Natural killer cell (primary cell): ENCODE measurements around the gene SIGLEC9. TPM values are rescaled to one million over a fixed set of nuclear protein-coding genes. Genes with fewer than 3 reads are reported as not detected.

Source experiments
- ATAC-seq, 3 donors: fragments of 150-1000 bp in 2 of 3; fragments of 200-7000 bp in 1 of 3; cut with Tn5 transposase; 1 replicate in 1 of 3; 2 replicates in 2 of 3; pipeline ENCODE4 v1.10.0; 2021; ENCODE audit warnings: mild to moderate bottlenecking in 2 of 3, moderate library complexity in 2 of 3
- DNase-seq, 2 donors: peaks; one replicate each; pipeline versions ENCODE4 v3.0.0 to v3.0.0-alpha.2; 2013 to 2021; ENCODE audit warnings: mixed read lengths in 1 of 2
- H3K27ac ChIP-seq: one replicate; pipeline ENCODE4 v1.5.1; 2013; ENCODE audit warnings: mild to moderate bottlenecking, low read length
- H3K27me3 ChIP-seq: one replicate; pipeline ENCODE4 v1.6.1; 2013; ENCODE audit warnings: low read length; ENCODE audit not compliant: control insufficient read depth, insufficient read depth
- H3K36me3 ChIP-seq: one replicate; pipeline ENCODE4 v1.6.1; 2013; ENCODE audit warnings: low read length; ENCODE audit not compliant: control insufficient read depth, insufficient read depth
- H3K4me1 ChIP-seq: one replicate; pipeline ENCODE4 v1.6.1; 2013; ENCODE audit warnings: low read length; ENCODE audit not compliant: control insufficient read depth, insufficient read depth
- H3K4me3 ChIP-seq: one replicate; pipeline ENCODE4 v1.5.1; 2013; ENCODE audit warnings: low read length
- H3K9me3 ChIP-seq: one replicate; pipeline ENCODE4 v1.6.1; 2013; ENCODE audit warnings: low read length; ENCODE audit not compliant: control insufficient read depth, insufficient read depth
- H3K27ac Mint-ChIP-seq, 2 donors: one replicate each; pipeline ENCODE4 v1.8.0; 2022; ENCODE audit warnings: mild to moderate bottlenecking in 2 of 2, mixed read lengths in 2 of 2, moderate library complexity in 1 of 2
- H3K27me3 Mint-ChIP-seq, 2 donors: one replicate each; pipeline ENCODE4 v1.8.0; 2022; ENCODE audit warnings: low read depth in 2 of 2, mixed read lengths in 2 of 2
- H3K36me3 Mint-ChIP-seq: one replicate; pipeline ENCODE4 v1.8.0; 2022; ENCODE audit warnings: mixed read lengths
- H3K4me1 Mint-ChIP-seq, 2 donors: one replicate each; pipeline ENCODE4 v1.8.0; 2022; ENCODE audit warnings: mixed read lengths in 2 of 2
- H3K4me3 Mint-ChIP-seq: one replicate; pipeline ENCODE4 v1.8.0; 2022; ENCODE audit warnings: mild to moderate bottlenecking, moderate library complexity, mixed read lengths
- H3K9me3 Mint-ChIP-seq, 2 donors: one replicate each; pipeline ENCODE4 v1.8.0; 2022; ENCODE audit warnings: mixed read lengths in 2 of 2
- CTCF ChIP-seq: fragments of 200-600 bp; IDR thresholded peaks from one replicate; pipeline ENCODE4 v1.8.0; 2022; ENCODE audit warnings: antibody characterized with exemption
- WGBS: methylation state at CpG from one replicate; pipeline ENCODE4 v1.1.7; 2013; ENCODE audit warnings: missing lambda C conversion rate; ENCODE audit not compliant: insufficient coverage; 5-methylcytosine and 5-hydroxymethylcytosine counted together
- intact Hi-C: fragments of 100-400 bp; cut with micrococcal nuclease; formaldehyde crosslinking; loops from one replicate; pipeline ENCODE4 v1.14.2; 2022
- total RNA-seq, 4 donors: library from RNA; stranded (reverse); fragments of 120-200 nt in 1 of 4; gene quantifications; one replicate each; pipeline versions ENCODE4 v1.2.3 to v1.2.4, GENCODE V29; 2013 to 2022

Gene SIGLEC9
- total RNA-seq, 3 donors from 2014 or later (not counting 1 experiment from before 2014, with no cell fraction given) = 13.0 to 15.3 (median 13.8) TPM

- intact Hi-C loops = no loop called here
- WGBS = 45% methylated on average over 4 of the region's 4 CpGs
- Mint-ChIP-seq H3K4me1 (peaks cover 0 to 4% of the 10 kb centered on the region in 2 donors), H3K9me3 (no peaks in the 10 kb centered on the region), H3K4me3 (no peak overlapping the region), H3K27me3 (peaks cover 9 to 12% of the 10 kb centered on the region in 2 donors), H3K27ac (no peak overlapping the region), H3K36me3 (no peaks in the 10 kb centered on the region)
- ATAC-seq (no peak), DNase-seq (no peak)
- no peak overlapping the region for H3K4me3 ChIP-seq
- H3K4me1 ChIP-seq = no peaks in the 10 kb centered on the region
- H3K36me3 ChIP-seq = no peaks in the 10 kb centered on the region
- no peaks in the 10 kb centered on the region for H3K27me3 ChIP-seq
- H3K9me3 ChIP-seq = no peaks in the 10 kb centered on the region
- no peak overlapping the region for H3K27ac ChIP-seq
- no peak for TF ChIP-seq CTCF
Observed at GRCh38 chr19:51083181-51083580, 41.5 kb upstream of the SIGLEC9 start.

- H3K27me3 ChIP-seq = no peaks in the 10 kb centered on the region
- peaks cover 0 to 4% of the 10 kb centered on the region in 2 donors for H3K4me1 Mint-ChIP-seq
- no peak for ATAC-seq
- H3K9me3 ChIP-seq = no peaks in the 10 kb centered on the region
- H3K4me3 ChIP-seq = no peak overlapping the region
- DNase-seq = no peak
- no peaks in the 10 kb centered on the region for H3K36me3 ChIP-seq
- intact Hi-C loops = no loop called here
- no peak overlapping the region for H3K4me3 Mint-ChIP-seq
- TF ChIP-seq CTCF = no peak
- WGBS = 78% methylated on average over 11 of the region's 14 CpGs
- H3K27ac ChIP-seq = no peak overlapping the region
- no peaks in the 10 kb centered on the region for H3K36me3 Mint-ChIP-seq
- no peaks in the 10 kb centered on the region for H3K4me1 ChIP-seq
- H3K27ac Mint-ChIP-seq = no peak overlapping the region
- peaks cover 9 to 12% of the 10 kb centered on the region in 2 donors for H3K27me3 Mint-ChIP-seq
- no peaks in the 10 kb centered on the region for H3K9me3 Mint-ChIP-seq
Observed at GRCh38 chr19:51083783-51084182, 40.9 kb upstream of the SIGLEC9 start.

- no peak overlapping the region for H3K27ac Mint-ChIP-seq
- no peak overlapping the region for H3K4me3 Mint-ChIP-seq
- peaks cover 0 to 4% of the 10 kb centered on the region in 2 donors for H3K4me1 Mint-ChIP-seq
- Histone ChIP-seq H3K9me3 (no peaks in the 10 kb centered on the region), H3K4me1 (no peaks in the 10 kb centered on the region), H3K27me3 (no peaks in the 10 kb centered on the region), H3K4me3 (no peak overlapping the region), H3K27ac (no peak overlapping the region), H3K36me3 (no peaks in the 10 kb centered on the region)
- DNase-seq = no peak
- WGBS = 82% methylated on average over 6 of the region's 7 CpGs
- no peaks in the 10 kb centered on the region for H3K9me3 Mint-ChIP-seq
- ATAC-seq = no peak
- intact Hi-C loops = no loop called here
- TF ChIP-seq CTCF = no peak
- peaks cover 9 to 12% of the 10 kb centered on the region in 2 donors for H3K27me3 Mint-ChIP-seq
- no peaks in the 10 kb centered on the region for H3K36me3 Mint-ChIP-seq
Observed at GRCh38 chr19:51084505-51084904, 40.2 kb upstream of the SIGLEC9 start.

- Mint-ChIP-seq H3K4me3 (no peak overlapping the region), H3K4me1 (peaks cover 0 to 4% of the 10 kb centered on the region in 2 donors), H3K27ac (no peak overlapping the region), H3K27me3 (peaks cover 9 to 12% of the 10 kb centered on the region in 2 donors), H3K9me3 (no peaks in the 10 kb centered on the region), H3K36me3 (no peaks in the 10 kb centered on the region)
- DNase-seq = no peak
- WGBS = 92% methylated on average over 18 of the region's 18 CpGs
- H3K27me3 ChIP-seq = no peaks in the 10 kb centered on the region
- H3K4me3 ChIP-seq = no peak overlapping the region
- no peaks in the 10 kb centered on the region for H3K4me1 ChIP-seq
- no peak for ATAC-seq
- H3K36me3 ChIP-seq = no peaks in the 10 kb centered on the region
- intact Hi-C loops = no loop called here
- H3K9me3 ChIP-seq = no peaks in the 10 kb centered on the region
- TF ChIP-seq CTCF = no peak
- no peak overlapping the region for H3K27ac ChIP-seq
Observed at GRCh38 chr19:51086153-51086850, 38.4 kb upstream of the SIGLEC9 start.
